Measurements from ENCODE around the gene RETREG1. TPM values are rescaled to one million over a fixed set of nuclear protein-coding genes. Genes with fewer than 3 reads are reported as not detected.
"Not testable (repeated sequence)": the region's sequence is repeated elsewhere in the genome, so short reads cannot be mapped to it uniquely, and the experiment has no call there.

Gene RETREG1
- total and polyA plus RNA-seq, 3 donors from 2014 or later, result 24.8 to 103 (median 55.4) TPM

GRCh38 chr5:16654647-16655334 lies 38.0 kb upstream of the RETREG1 start:
- TF ChIP-seq, protein P1, sequence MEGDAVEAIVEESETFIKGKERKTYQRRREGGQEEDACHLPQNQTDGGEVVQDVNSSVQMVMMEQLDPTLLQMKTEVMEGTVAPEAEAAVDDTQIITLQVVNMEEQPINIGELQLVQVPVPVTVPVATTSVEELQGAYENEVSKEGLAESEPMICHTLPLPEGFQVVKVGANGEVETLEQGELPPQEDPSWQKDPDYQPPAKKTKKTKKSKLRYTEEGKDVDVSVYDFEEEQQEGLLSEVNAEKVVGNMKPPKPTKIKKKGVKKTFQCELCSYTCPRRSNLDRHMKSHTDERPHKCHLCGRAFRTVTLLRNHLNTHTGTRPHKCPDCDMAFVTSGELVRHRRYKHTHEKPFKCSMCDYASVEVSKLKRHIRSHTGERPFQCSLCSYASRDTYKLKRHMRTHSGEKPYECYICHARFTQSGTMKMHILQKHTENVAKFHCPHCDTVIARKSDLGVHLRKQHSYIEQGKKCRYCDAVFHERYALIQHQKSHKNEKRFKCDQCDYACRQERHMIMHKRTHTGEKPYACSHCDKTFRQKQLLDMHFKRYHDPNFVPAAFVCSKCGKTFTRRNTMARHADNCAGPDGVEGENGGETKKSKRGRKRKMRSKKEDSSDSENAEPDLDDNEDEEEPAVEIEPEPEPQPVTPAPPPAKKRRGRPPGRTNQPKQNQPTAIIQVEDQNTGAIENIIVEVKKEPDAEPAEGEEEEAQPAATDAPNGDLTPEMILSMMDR (IDR thresholded peaks at IDR 0.05), result no peak
- no peak for TF ChIP-seq POLR2A (IDR thresholded peaks at IDR 0.05)
- no peaks in the 10 kb centered on the region for H3K9me3 ChIP-seq
- no peaks in the 10 kb centered on the region for H3K4me1 ChIP-seq

DNA sequence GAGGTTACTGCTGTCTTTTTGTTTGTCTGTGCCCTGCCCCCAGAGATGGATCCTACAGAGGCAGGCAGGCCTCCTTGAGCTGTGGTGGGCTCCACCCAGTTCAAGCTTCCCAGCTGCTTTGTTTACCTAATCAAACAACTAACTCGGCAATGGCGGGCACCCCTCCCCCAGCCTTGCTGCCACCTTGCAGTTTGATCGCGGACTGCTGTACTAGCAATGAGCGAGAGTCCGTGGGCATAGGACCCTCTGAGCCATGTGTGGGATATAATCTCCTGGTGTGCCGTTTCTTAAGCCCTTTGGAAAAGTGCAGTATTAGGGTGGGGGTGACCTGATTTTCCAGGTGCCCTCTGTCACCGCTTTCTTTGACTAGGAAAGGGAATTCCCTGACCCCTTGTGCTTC lies 31.9 kb upstream of the RETREG1 start:
- H3K4me1 ChIP-seq; H3K27me3 ChIP-seq; H3K4me3 ChIP-seq; H3K9me3 ChIP-seq; H3K27ac ChIP-seq; DNase-seq; H3K36me3 ChIP-seq (ENCODE audit: low read depth, missing control alignments); intact Hi-C loops (cut with DNase I; ENCODE audit: low total_unique reads): not testable (repeated sequence)
- WGBS, 2 donors, result 82 to 90% methylated on average over 2 to 8 of the region's 8 CpGs

More at GRCh38 chr5:16654647-16655334, 38.0 kb upstream of the RETREG1 start:
- Histone ChIP-seq H3K27me3 (no peaks in the 10 kb centered on the region), H3K27ac (no peak overlapping the region), H3K4me3 (no peak overlapping the region), H3K36me3 (ENCODE audit: low read depth, missing control alignments) (no peaks in the 10 kb centered on the region)
- intact Hi-C loops (cut with DNase I; ENCODE audit: low total_unique reads), result no loop called here
- WGBS, 2 donors, result 45 to 73% methylated on average over 6 of the region's 6 CpGs
- no peak for DNase-seq

DNA sequence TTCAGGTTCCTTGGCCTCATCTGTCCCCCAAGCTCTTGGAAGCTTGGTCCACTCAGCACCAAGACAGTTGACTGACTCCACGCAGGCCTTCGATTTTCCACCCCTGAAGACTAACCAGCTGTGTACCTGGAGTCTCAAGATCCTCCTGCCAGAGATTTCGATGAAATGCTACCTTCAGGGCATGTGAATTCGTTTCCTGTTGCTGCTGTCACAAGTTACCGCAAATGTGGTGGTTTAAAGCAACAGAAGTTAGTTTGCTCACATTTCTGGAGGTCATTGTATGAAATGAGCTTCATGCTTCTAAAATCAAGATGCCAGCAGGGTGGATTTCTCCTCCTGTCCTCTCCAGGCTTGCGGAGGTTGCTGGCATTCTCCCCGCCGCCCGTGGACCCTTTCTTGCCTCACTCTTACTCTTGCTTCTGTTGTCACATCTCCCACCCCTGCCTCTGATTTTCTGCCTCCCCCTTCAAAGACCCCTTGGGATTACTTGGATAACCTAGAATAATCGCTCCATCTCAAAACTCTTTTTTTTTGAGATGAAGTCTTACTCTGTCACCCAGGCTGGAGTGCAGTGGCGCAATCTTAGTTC lies 27.6 kb upstream of the RETREG1 start:
- Histone ChIP-seq H3K36me3 (ENCODE audit: low read depth, missing control alignments) (no peaks in the 10 kb centered on the region), H3K27me3 (no peaks in the 10 kb centered on the region), H3K9me3 (no peaks in the 10 kb centered on the region), H3K4me1 (no peaks in the 10 kb centered on the region), H3K4me3 (no peak overlapping the region), H3K27ac (no peak overlapping the region)
- intact Hi-C loops (cut with DNase I; ENCODE audit: low total_unique reads), result no loop called here
- 89 to 97% methylated on average over 10 to 11 of the region's 11 CpGs for WGBS, 2 donors
- TF ChIP-seq POLR2A (IDR thresholded peaks at IDR 0.05), result no peak
- TF ChIP-seq, protein P1 (IDR thresholded peaks at IDR 0.05), result no peak
- no peak for DNase-seq

- Histone ChIP-seq H3K9me3 (no peaks in the 10 kb centered on the region), H3K4me1 (no peaks in the 10 kb centered on the region), H3K36me3 (ENCODE audit: low read depth, missing control alignments) (no peaks in the 10 kb centered on the region), H3K27me3 (no peaks in the 10 kb centered on the region), H3K27ac (no peak overlapping the region), H3K4me3 (no peak overlapping the region)
- WGBS, 2 donors, result 66 to 88% methylated on average over 2 of the region's 2 CpGs
- TF ChIP-seq POLR2A (IDR thresholded peaks at IDR 0.05), result no peak
- TF ChIP-seq, protein P1 (IDR thresholded peaks at IDR 0.05), result no peak
- no peak for DNase-seq
- intact Hi-C loops (cut with DNase I; ENCODE audit: low total_unique reads), result no loop called here
These were observed 26.1 kb upstream of the RETREG1 start for GRCh38 chr5:16642867-16643266.

DNA sequence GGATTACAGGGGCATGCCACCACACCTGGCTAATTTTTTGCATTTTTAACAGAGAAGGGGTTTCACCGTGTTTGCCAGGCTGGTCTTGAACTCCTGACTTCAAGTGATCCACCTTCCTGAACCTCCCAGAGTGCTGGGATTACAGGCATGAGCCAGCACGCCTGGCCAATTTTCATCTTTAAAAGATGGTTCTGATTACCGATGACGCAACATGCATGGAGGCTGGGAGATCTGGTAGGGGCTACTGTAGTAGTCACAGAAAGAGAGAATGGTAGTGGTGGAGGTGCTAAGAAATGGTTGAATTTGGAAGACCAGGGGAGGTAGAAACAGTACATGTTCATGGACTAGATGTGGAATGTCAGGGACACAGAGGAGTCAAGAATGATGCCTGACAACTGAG lies 22.4 kb upstream of the RETREG1 start:
- Histone ChIP-seq H3K9me3 (no peaks in the 10 kb centered on the region), H3K27me3 (no peaks in the 10 kb centered on the region), H3K4me1 (no peaks in the 10 kb centered on the region), H3K36me3 (ENCODE audit: low read depth, missing control alignments) (no peaks in the 10 kb centered on the region), H3K27ac (no peak overlapping the region), H3K4me3 (no peak overlapping the region)
- DNase-seq, result no peak
- no peak for TF ChIP-seq POLR2A (IDR thresholded peaks at IDR 0.05)
- TF ChIP-seq, protein P1 (IDR thresholded peaks at IDR 0.05), result no peak
- WGBS, 2 donors, result 97 to 99% methylated on average over 4 of the region's 4 CpGs
- intact Hi-C loops (cut with DNase I; ENCODE audit: low total_unique reads), result no loop called here

All from testis (tissue), 3 donors.